Suprapubic skin (tissue), 4 donors: ENCODE measurements around the gene ADISSP. TPM values are rescaled to one million over a fixed set of nuclear protein-coding genes. Genes with fewer than 3 reads are reported as not detected.

ENCODE experiments used
- DNase-seq, 2 donors: peaks; one replicate each; pipeline ENCODE4 v3.0.0-alpha.2; 2019; ENCODE audit warnings: low spot score in 2 of 2
- H3K27ac ChIP-seq: fragments of 200-600 bp; sonication (generic); one replicate; pipeline ENCODE4 v1.5.1; 2019
- H3K27me3 ChIP-seq: fragments of 200-600 bp; sonication (generic); one replicate; pipeline ENCODE4 v1.5.1; 2019
- H3K36me3 ChIP-seq: fragments of 200-600 bp; sonication (generic); one replicate; pipeline ENCODE4 v1.5.1; 2019
- H3K4me1 ChIP-seq: fragments of 200-600 bp; sonication (generic); one replicate; pipeline ENCODE4 v1.5.1; 2019
- H3K4me3 ChIP-seq: fragments of 200-600 bp; sonication (generic); one replicate; pipeline ENCODE4 v1.5.1; 2019; ENCODE audit warnings: mild to moderate bottlenecking
- H3K9me3 ChIP-seq: fragments of 200-600 bp; sonication (generic); one replicate; pipeline ENCODE4 v1.5.1; 2019
- CTCF ChIP-seq, 2 donors: fragments of 200-600 bp in 1 of 2; fragments of 450-650 bp in 1 of 2; sonication (generic) in 1 of 2; IDR thresholded peaks; one replicate each; pipeline ENCODE4 v1.5.1; 2016 to 2019; ENCODE audit warnings: antibody characterized with exemption in 2 of 2, mild to moderate bottlenecking in 1 of 2, moderate library complexity in 1 of 2
- EP300 ChIP-seq: sonication (generic); formaldehyde crosslinking; IDR thresholded peaks from one replicate; pipeline ENCODE4 v1.6.1; 2017; ENCODE audit warnings: antibody characterized with exemption
- POLR2A ChIP-seq, 2 donors: fragments of 450-650 bp; IDR thresholded peaks; one replicate each; pipeline ENCODE4 v1.6.1; 2017; ENCODE audit warnings: antibody characterized with exemption in 2 of 2, mild to moderate bottlenecking in 2 of 2, moderate library complexity in 2 of 2
- POLR2AphosphoS5 ChIP-seq, 3 donors: sonication (generic); formaldehyde crosslinking; IDR thresholded peaks; one replicate each; pipeline ENCODE4 v1.6.1; 2017; ENCODE audit warnings: antibody characterized with exemption in 3 of 3
- WGBS: methylation state at CpG from one replicate; pipeline ENCODE4 v1.1.5; 2018; 5-methylcytosine and 5-hydroxymethylcytosine counted together
- total RNA-seq, 4 donors: library from RNA; depleted of rRNA; stranded (reverse); fragments of >200 nt; gene quantifications; one replicate each; pipeline ENCODE4 v1.1.0, GENCODE V29; 2016

Gene ADISSP
- total RNA-seq, 4 donors from 2014 or later: 8.4 to 20.3 (median 18.9) TPM

GRCh38 chr20:3812975-3813847 lies 45.7 kb upstream of the ADISSP start:
- H3K27ac ChIP-seq: peak overlapping the region; percentile 85
- DNase-seq: no peak
- H3K9me3 ChIP-seq: no peaks in the 10 kb centered on the region
- no peak overlapping the region for H3K4me3 ChIP-seq
- no peaks in the 10 kb centered on the region for H3K36me3 ChIP-seq
- TF ChIP-seq CTCF (IDR thresholded peaks at IDR 0.05) (no peak), POLR2AphosphoS5 (IDR thresholded peaks at IDR 0.05) (no peak), POLR2A (IDR thresholded peaks at IDR 0.05) (no peak), EP300 (no peak)
- H3K4me1 ChIP-seq: peaks cover 50% of the 10 kb centered on the region
- H3K27me3 ChIP-seq: no peaks in the 10 kb centered on the region
- 67% methylated on average over 8 of the region's 8 CpGs for WGBS

GRCh38 chr20:3812259-3812681 lies 44.7 kb upstream of the ADISSP start:
- Histone ChIP-seq H3K27ac (peak overlapping the region; percentile 85), H3K27me3 (no peaks in the 10 kb centered on the region), H3K4me1 (peaks cover 57% of the 10 kb centered on the region), H3K36me3 (no peaks in the 10 kb centered on the region), H3K9me3 (no peaks in the 10 kb centered on the region), H3K4me3 (peak overlapping the region; percentile 37)
- 86% methylated on average over 9 of the region's 9 CpGs for WGBS
- no peak for TF ChIP-seq CTCF (IDR thresholded peaks at IDR 0.05)
- TF ChIP-seq POLR2A (IDR thresholded peaks at IDR 0.05): no peak
- TF ChIP-seq EP300: no peak
- no peak for TF ChIP-seq POLR2AphosphoS5 (IDR thresholded peaks at IDR 0.05)
- no peak for DNase-seq

GRCh38 chr20:3811467-3812258 lies 44.1 kb upstream of the ADISSP start:
- Histone ChIP-seq H3K36me3 (no peaks in the 10 kb centered on the region), H3K27me3 (no peaks in the 10 kb centered on the region), H3K9me3 (no peaks in the 10 kb centered on the region), H3K27ac (peak overlapping the region; percentile 85), H3K4me3 (peak overlapping the region; percentile 37), H3K4me1 (peaks cover 63% of the 10 kb centered on the region)
- 2% methylated on average over 13 of the region's 20 CpGs for WGBS
- no peak for TF ChIP-seq CTCF (IDR thresholded peaks at IDR 0.05)
- TF ChIP-seq EP300: peak; percentile 74
- peak in 1 of 2 donors; percentile 55 for TF ChIP-seq POLR2A (IDR thresholded peaks at IDR 0.05)
- peak; percentile 76 to 100 (median 99) for TF ChIP-seq POLR2AphosphoS5 (IDR thresholded peaks at IDR 0.05)
- peak; percentile 98 to 99 for DNase-seq

- WGBS: 74% methylated on average over 3 of the region's 3 CpGs
- H3K4me1 ChIP-seq: peaks cover 90% of the 10 kb centered on the region
Observed at GRCh38 chr20:3808544-3808943, 41.0 kb upstream of the ADISSP start.

More at GRCh38 chr20:3808544-3808943, 41.0 kb upstream of the ADISSP start:
- H3K27me3 ChIP-seq: no peaks in the 10 kb centered on the region
- TF ChIP-seq EP300: no peak
- no peak for TF ChIP-seq POLR2AphosphoS5 (IDR thresholded peaks at IDR 0.05)
- no peak for TF ChIP-seq CTCF (IDR thresholded peaks at IDR 0.05)
- TF ChIP-seq POLR2A (IDR thresholded peaks at IDR 0.05): no peak
- peak overlapping the region; percentile 98 for H3K27ac ChIP-seq
- DNase-seq: no peak
- peak overlapping the region; percentile 27 for H3K4me3 ChIP-seq
- H3K9me3 ChIP-seq: no peaks in the 10 kb centered on the region
- peaks cover 8% of the 10 kb centered on the region for H3K36me3 ChIP-seq
